OCI-LY7 (cell line): ENCODE results near the gene KDM5C. TPM values are rescaled to one million over a fixed set of nuclear protein-coding genes. Genes with fewer than 3 reads are reported as not detected.

Source experiments
- BruUV-seq: library from RNA; stranded (reverse); fragments of 400-500 nt; replicated peaks from 2 replicates; lab custom pipeline; 2021; lab: Mats Ljungman, UMichigan
- CTCF ChIA-PET: fragments of 300-600 bp; sonication (Branson Sonifier 250); formaldehyde crosslinking; loops from one replicate; lab custom pipeline; 2022; ENCODE audit warnings: antibody characterized with exemption; ENCODE audit not compliant: unreplicated experiment; lab: Charles Lee
- POLR2A ChIA-PET: fragments of 300-600 bp; sonication (Branson Sonifier 250); formaldehyde crosslinking; loops from one replicate; lab custom pipeline; 2022; ENCODE audit warnings: antibody characterized with exemption; lab: Charles Lee
- DNase-seq: peaks from one replicate; pipeline ENCODE4 v3.0.0-alpha.2; 2015; ENCODE audit warnings: low spot score
- H2AFZ ChIP-seq: fragments of 200-600 bp; sonication (generic), shearing (Covaris generic); 2 replicates; pipeline ENCODE4 v1.6.1; 2014; ENCODE audit warnings: mild to moderate bottlenecking, antibody characterized with exemption, low read length, moderate library complexity
- H3K27ac ChIP-seq: fragments of 200-600 bp; sonication (generic); 2 replicates; pipeline ENCODE4 v1.5.1; 2014; ENCODE audit warnings: mixed run types, low read depth, mild to moderate bottlenecking, moderate library complexity, low read length, inconsistent platforms; ENCODE audit not compliant: poor library complexity, severe bottlenecking
- H3K36me3 ChIP-seq: fragments of 200-600 bp; sonication (generic); 2 replicates; pipeline ENCODE4 v1.6.1; 2014; ENCODE audit warnings: mild to moderate bottlenecking, antibody characterized with exemption, low read length, moderate library complexity, mixed read lengths; ENCODE audit not compliant: insufficient read depth
- H3K4me1 ChIP-seq: fragments of 200-600 bp; sonication (generic); 2 replicates; pipeline ENCODE4 v1.5.1; 2014; ENCODE audit warnings: mild to moderate bottlenecking, low read length; ENCODE audit not compliant: insufficient read depth, poor library complexity, severe bottlenecking
- H3K4me2 ChIP-seq: fragments of 200-600 bp; sonication (generic); 2 replicates; pipeline ENCODE4 v1.6.1; 2014; ENCODE audit warnings: mild to moderate bottlenecking, low read length
- H3K4me3 ChIP-seq: fragments of 200-600 bp; sonication (generic); 2 replicates; pipeline ENCODE4 v1.5.1; 2014; ENCODE audit warnings: mild to moderate bottlenecking, low read depth, low read length; ENCODE audit not compliant: poor library complexity, severe bottlenecking
- H3K79me2 ChIP-seq: fragments of 200-600 bp; sonication (generic); 2 replicates; pipeline ENCODE4 v1.6.1; 2016; ENCODE audit warnings: low read depth, mild to moderate bottlenecking, low read length, moderate library complexity, mixed read lengths; ENCODE audit not compliant: insufficient read depth
- H3K9me2 ChIP-seq: fragments of 200-600 bp; sonication (generic); 2 replicates; pipeline ENCODE4 v1.6.1; 2016; ENCODE audit warnings: mild to moderate bottlenecking, low read length, mixed read lengths; ENCODE audit not compliant: insufficient read depth
- H3K9me3 ChIP-seq: fragments of 200-600 bp; sonication (generic); 2 replicates; pipeline ENCODE4 v1.6.1; 2014; ENCODE audit warnings: mild to moderate bottlenecking, mixed run types, low read length, mixed read lengths
- H4K20me1 ChIP-seq: fragments of 200-600 bp; sonication (generic); 2 replicates; pipeline ENCODE4 v1.6.1; 2014; ENCODE audit warnings: mild to moderate bottlenecking, antibody characterized with exemption, low read length, moderate library complexity, mixed read lengths; ENCODE audit not compliant: insufficient read depth
- CTCF ChIP-seq: fragments of 200-600 bp; sonication (generic); conservative IDR thresholded peaks from 2 replicates; pipeline ENCODE4 v1.5.1; 2014; ENCODE audit warnings: mild to moderate bottlenecking, antibody characterized with exemption, low read length, moderate library complexity, mixed read lengths
- EZH2phosphoT487 ChIP-seq: fragments of 200-600 bp; sonication (generic); IDR thresholded peaks from 2 replicates; pipeline ENCODE4 v1.6.1; 2018; ENCODE audit warnings: low read depth, borderline replicate concordance, mild to moderate bottlenecking, mixed run types, antibody characterized with exemption, low read length, moderate library complexity, mixed read lengths
- intact Hi-C: fragments of 100-400 bp; cut with micrococcal nuclease; formaldehyde crosslinking; loops from one replicate; pipeline ENCODE4 v1.10.0; 2022; ENCODE audit not compliant: unreplicated experiment
- total RNA-seq, 2 experiments: library from RNA; depleted of rRNA in 1 of 2; stranded (reverse); fragments of >200 nt in 1 of 2; shearing (Covaris generic) in 1 of 2; gene quantifications; 2 replicates each; pipeline ENCODE4 v1.2.3, GENCODE V29; 2014 to 2022

The KDM5C gene
- total RNA-seq, 2 experiments from 2014 or later: 54.8 to 90.5 TPM

DNA sequence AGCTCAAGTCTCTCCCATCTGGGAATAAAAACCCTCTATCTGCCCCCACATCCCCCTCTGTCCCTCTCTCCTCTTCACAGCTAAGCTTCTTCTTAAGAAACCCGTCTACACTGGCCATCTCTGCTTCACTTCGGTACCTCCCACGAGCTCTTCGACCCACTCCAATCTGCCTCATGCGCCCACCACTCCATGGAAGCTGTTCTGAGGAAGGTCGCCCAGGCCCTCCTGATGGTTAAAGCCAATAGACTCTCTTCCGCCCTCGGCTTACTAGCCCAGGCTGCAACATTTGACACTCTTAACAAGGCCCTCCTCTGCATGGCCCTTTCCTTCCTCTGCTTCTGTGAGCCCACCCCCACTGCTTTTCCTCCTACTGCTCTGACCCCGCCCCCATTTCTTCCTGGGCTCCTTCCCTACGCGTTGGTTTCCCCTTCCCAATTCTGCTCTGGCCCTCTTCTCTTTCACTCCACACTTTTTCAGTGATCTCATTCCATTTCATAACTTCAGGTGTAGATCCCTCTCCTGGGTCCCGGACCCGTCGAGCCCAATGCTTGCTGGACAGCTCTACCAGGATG, 44.6 kb upstream of the KDM5C start:
- no peak for DNase-seq
- no peaks in the 10 kb centered on the region for H3K4me1 ChIP-seq
- no peak overlapping the region for H2AFZ ChIP-seq
- no peak overlapping the region for H3K4me3 ChIP-seq
- intact Hi-C loops: no loop called here
- no peak for TF ChIP-seq EZH2phosphoT487
- TF ChIP-seq CTCF: no peak
- CTCF ChIA-PET: no interaction called here
- no peak overlapping the region for H3K27ac ChIP-seq
- no peak overlapping the region for H3K4me2 ChIP-seq
- H3K79me2 ChIP-seq: no peaks in the 10 kb centered on the region
- no TSS peak for BruUV-seq
- H3K9me2 ChIP-seq: no peaks in the 10 kb centered on the region
- H3K9me3 ChIP-seq: no peaks in the 10 kb centered on the region
- POLR2A ChIA-PET: no interaction called here
- H3K36me3 ChIP-seq: no peaks in the 10 kb centered on the region
- no peaks in the 10 kb centered on the region for H4K20me1 ChIP-seq

DNA sequence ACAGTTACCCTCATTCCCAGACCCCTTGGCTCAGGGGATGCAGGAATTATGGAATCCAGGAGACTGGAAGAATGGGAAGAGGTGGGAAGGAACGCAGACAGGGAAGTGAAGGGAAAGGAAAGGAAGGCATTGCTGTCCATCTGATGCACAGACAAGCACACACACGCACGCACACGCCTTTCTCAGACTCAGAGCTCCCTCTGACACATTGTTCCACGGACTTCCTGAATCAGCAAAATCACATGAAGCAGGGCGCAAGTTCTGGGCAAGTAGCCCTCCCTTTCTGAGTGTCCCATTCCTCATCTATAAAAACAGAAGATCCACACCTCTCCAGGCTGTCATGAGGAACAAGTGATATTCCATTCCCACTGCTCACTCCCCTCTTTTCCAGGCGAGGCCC, 43.2 kb upstream of the KDM5C start:
- no peak overlapping the region for H2AFZ ChIP-seq
- H3K36me3 ChIP-seq: no peaks in the 10 kb centered on the region
- POLR2A ChIA-PET: no interaction called here
- no peaks in the 10 kb centered on the region for H3K4me1 ChIP-seq
- H3K27ac ChIP-seq: no peak overlapping the region
- CTCF ChIA-PET: no interaction called here
- no peak for TF ChIP-seq EZH2phosphoT487
- no peak for TF ChIP-seq CTCF
- H3K4me3 ChIP-seq: no peak overlapping the region
- no peak for DNase-seq
- no TSS peak for BruUV-seq
- intact Hi-C loops: no loop called here
- H3K9me3 ChIP-seq: no peaks in the 10 kb centered on the region
- H3K79me2 ChIP-seq: no peaks in the 10 kb centered on the region
- H4K20me1 ChIP-seq: no peaks in the 10 kb centered on the region
- no peak overlapping the region for H3K4me2 ChIP-seq
- no peaks in the 10 kb centered on the region for H3K9me2 ChIP-seq

DNA sequence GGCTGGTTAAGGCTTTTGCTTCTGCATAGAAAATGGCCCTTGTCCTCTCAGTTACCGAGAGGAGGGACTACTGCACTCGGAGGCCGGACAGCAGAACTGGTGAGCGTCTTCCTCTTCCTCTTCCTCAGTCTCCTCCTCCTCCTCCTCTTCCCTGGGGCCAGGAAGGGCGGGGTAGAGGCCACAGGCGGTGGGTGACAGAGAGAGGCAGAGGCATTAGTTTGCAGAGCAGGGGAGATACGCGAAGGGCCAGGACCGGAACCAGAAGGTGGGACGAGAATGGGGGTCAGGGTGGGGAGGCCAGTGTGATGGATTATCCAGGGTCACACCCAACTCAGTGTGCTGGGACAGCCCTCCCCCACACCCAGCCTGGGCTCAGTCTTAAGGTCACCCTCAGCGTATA, 41.9 kb upstream of the KDM5C start:
- no peak overlapping the region for H3K4me2 ChIP-seq
- no TSS peak for BruUV-seq

More for the DNA sequence above, 41.9 kb upstream of the KDM5C start:
- intact Hi-C loops: no loop called here
- Histone ChIP-seq H4K20me1 (no peaks in the 10 kb centered on the region), H2AFZ (no peak overlapping the region), H3K79me2 (no peaks in the 10 kb centered on the region), H3K9me2 (no peaks in the 10 kb centered on the region), H3K9me3 (no peaks in the 10 kb centered on the region), H3K4me1 (no peaks in the 10 kb centered on the region), H3K27ac (no peak overlapping the region), H3K4me3 (no peak overlapping the region), H3K36me3 (no peaks in the 10 kb centered on the region)
- TF ChIP-seq CTCF (no peak), EZH2phosphoT487 (no peak)
- POLR2A ChIA-PET: no interaction called here
- CTCF ChIA-PET: no interaction called here
- DNase-seq: no peak
